Activated T-cell treated with anti-CD3 and anti-CD28 coated beads, Interleukin-2, amount 50 U/mL, for 1 hour (primary cell): Measurements from ENCODE around the gene TTLL6.
"Not testable (repeated sequence)": the region's sequence is repeated elsewhere in the genome, so short reads cannot be mapped to it uniquely, and the experiment has no call there.

ENCODE experiments used
- DNase-seq: peaks from one replicate; pipeline ENCODE4 v3.0.0-alpha.2; 2020

The TTLL6 gene

DNA sequence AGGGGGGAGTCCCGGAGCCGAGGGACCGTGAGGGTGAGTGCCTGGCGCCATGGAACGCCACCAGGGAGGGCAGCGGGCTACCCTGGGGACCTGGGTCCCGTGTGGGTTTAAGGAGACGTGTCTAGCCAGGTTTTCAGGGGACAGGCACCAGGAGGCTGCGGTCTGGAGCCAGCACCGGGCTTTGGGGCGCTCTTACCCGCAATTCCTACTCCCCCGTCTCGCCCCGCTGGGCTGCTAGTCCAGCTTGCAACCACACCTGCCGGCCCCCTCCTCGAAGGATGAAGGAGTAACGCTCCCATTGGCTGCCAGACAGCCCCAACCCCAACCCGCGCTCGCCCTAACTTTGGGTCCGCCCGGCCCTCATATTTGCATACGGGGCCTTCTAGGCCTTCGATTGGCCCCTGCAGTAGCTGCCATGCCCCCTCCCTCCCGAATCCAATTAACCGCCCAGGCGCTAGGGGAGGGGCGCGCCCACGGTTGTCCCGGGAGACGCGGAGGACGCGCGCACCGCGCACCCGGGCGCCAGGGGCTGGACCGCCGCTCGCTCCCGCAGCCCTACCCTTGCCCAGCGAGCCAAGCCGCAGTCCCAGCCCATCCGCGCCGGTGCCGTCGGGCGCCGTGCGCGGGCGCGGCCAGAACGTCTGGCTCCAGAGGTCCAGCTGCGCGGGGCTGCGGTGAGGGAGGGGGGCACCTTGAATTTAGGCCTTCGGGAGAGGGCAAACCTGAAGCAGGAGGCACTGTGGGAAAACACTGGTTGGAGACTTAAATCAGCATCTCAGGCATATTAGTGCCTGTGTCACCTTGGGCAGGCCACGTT lies at the start of gene TTLL6:
TSS of gene TTLL6 (minus strand) at position 456 of the 817 bp plus-strand sequence. CDS start at position 299, 157 bp downstream.
- peak; percentile 80 for DNase-seq

DNA sequence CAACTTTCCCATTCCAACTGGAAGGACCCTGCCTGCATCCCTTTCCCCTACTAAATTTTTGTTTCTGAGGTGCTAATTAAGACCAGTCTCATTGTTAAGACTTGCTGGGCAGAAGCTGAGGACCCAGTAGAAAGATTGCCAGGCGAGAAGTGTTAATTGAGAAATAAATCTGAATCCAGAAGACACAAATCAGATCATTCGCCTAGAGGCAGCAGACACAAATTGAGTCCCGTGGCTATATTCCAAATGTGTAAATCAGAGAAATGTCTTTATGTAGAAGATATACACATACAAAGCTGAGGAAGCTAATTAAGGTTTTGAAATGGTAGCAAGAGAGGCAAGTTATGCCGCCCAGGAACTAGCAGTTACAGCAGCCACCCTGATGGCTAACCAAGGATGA lies 43.4 kb upstream of the TTLL6 start:
- DNase-seq: no peak

DNA sequence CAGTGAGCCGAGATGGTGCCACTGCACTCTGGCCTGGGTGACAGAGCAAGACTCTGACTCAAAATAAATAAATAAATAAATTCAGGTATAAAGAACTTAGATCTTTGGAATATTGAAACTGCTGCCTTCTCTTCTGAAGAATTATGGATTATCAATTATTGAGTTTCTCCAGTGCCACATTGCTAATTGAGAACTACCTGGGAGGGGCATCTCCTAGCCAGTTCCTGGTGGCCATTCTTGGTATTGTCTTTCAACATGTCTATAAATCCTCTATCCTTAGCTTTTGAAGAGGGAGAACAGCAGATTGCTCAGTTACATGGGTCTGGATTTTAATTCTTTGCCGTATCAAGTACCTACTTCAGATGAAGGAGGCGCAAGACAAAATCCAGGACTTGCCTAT lies 43.0 kb upstream of the TTLL6 start:
- no peak for DNase-seq

DNA sequence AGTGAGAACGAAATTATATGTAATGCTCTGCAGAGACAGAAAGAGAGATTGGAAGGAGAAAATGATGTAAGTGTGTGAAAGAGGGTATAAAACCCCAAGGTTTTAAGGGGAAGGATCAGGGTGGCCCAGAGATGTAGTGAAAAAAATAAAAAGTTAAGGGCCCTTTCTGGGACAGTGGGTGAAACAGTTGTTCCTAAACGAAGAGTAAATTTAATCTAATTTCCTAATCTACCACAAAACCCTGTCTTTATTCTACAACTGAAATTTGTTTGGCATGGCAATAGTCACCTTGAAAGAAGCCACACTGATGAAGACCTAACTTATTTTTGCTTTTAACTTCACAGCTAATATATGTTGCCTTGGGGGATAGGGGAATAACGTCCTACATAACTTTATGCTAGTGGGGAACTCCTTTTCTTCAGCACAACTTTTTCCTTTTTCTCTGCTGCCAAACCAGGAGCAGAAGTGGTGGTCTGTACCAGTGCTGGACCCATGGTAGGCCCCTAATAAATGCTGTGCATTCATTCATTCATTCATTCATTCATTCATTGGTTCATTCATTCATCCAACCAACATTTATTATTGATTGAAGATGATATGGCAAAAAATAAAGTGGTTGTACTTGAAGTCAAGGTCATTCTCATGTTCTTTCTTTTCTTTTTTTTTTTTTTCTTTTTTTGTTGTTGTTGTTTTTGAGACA lies 39.2 kb upstream of the TTLL6 start:
- no peak for DNase-seq

DNA sequence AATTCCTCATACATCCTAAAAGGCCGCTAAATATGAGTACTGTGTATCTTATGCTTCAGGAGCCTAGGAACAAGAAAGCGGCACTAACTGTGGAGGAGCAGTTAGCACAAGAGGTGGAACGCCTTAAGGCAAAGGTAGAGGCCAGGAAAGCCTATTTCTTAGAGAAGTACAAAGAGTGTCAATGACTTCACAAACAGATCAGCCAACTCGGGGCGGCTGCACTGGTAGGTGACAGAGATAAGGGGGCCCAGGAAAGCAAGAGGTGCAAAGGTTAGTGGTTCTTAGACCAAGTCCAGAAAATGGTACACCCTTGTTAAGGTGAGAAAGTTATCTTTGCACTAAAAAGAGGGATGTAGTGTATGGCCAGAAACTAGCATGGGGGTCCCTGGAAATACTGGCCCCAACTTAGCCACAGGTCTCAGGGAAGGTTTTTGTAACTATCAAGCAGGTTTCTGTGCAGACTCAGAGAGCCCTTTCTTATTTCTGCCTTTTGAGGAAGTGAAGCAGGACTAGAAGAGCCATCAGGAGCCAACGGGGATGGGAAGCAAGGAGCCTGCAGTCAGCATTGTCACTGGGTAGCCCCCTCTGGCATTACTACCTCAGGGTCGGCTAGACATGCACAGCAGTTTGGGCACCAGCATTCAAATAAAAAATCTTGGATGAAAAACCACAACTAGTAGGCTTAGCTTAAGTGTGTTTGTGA lies 37.9 kb upstream of the TTLL6 start:
- no peak for DNase-seq

DNA sequence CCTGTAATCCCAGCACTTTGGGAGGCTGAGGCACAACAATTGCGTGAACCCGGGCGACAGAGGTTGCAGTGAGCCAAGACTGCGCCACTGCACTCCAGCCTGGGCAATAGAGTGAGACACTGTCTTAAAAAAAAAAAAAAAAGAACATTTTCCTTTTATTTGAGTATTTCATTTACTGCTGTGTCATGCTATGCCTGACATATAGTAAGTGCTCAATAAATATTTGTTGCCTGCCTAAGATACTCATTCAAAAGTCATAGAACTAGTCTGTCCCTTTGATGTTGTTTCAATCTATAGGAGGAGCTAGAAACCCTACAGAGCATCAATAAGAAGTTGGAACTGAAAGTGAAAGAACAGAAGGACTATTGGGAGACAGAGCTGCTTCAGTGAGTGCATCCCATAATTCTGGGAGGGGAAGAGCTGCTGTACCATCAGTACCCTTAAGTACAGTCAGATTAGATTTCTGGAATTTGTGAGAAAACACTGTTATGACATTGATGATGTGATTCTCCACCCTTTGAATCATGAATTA lies 33.8 kb upstream of the TTLL6 start:
- DNase-seq: no peak

DNA sequence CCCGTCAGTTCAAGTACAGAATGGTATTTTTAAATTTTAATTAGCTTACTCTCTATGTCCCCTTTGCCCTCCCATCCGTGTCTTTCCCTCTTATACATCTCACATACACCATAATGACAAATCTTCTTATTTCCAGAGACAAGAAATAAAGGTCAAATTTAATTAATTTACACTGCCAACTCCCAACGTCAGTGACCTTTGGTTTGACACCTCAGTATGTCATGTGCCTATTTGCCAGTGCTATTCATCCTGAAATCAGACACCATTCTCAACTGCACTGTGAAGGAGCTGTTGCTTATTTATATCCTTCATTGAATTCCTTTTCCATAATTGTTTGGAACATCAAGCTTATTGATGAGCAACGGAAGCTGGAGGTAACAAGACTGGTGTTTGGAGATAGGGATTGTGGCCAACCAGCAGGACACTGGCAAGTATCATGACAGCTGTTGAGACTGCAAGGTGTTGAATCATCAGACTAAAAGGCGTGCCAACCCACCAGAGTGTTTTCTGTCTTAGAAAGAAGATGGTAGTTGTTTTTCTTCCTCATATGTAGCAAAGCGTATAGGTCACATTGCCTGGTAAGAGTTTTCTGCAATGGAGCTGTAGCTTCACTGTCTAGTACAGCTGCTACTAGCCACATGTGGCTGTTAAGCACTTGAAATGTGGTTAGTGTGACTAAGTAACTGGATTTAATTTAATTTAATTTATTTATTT lies 26.3 kb upstream of the TTLL6 start:
- no peak for DNase-seq

DNA sequence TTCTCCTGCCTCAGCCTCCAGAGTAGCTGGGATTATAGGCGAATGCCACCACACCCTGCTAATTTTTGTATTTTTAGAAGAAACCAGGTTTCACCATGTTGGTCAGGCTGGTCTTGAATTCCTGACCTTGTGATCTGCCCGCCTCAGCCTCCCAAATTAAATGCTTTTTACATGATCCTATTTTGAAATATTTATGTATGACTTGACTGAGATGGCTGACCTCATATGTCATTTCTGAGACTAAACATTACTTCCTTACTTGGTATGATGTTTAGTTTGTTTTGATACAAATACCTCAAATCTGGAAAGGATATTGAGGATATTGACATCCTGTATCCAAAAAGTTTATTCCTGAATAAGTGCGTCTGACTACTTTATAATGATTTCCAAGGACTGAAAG lies 25.7 kb upstream of the TTLL6 start:
- DNase-seq: no peak

DNA sequence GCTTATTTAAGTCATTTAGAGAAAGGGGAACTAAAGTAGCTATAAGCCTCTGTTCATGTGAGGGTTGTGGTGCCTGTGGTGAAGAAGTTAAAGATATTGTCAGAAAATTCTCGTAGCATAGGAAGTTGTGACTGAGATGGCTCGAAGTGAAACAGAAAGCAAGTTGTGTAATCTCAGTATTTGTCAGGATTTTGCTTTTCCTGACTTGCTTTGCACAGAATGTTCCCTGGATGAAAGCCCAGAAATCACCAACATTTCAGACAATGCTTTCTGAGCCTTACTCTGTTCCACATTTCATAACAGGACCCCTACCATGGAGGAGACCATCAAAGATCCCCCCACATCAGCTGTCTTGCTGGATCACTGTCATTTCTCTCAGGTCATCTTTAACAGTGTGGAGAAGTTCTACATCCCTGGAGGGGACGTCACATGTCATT lies 24.4 kb upstream of the TTLL6 start:
- DNase-seq: no peak

DNA sequence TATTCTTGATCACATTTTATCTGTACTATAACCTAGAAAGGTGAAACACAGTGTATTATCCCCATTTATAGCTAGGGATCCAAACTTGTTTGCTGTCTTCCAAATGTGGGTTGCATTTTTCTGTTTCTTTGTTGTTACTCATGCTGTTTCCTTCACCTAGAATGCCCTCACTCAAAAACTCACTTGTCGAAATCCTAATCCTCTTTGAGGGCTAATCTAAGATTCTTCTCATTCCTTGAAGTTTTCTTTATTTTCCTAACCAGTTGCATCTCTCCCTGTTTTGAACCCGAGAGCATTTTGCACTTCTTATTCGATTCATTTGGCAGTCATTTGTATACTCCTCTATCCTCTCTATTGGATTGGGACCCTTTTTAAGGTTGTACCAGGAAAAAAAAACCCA lies 23.4 kb upstream of the TTLL6 start:
- DNase-seq: no peak

DNA sequence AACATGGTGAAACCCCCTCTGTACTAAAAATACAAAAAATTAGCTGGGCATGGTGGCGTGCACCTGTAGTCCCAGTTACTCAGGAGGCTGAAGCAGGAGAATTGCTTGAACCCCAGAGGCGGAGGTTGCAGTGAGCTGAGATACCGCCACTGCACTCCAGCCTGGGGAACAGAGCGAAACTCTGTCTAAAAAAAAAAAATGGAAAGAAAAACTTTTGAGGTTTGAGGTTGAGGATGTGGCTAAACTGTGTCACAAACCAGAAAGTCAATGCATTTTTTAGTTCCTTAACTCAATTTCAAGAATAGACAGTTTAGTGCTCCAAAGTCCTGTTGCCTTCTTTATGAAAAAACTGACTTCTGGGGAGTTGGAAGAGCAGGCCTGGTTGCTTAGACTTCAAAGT lies 20.4 kb upstream of the TTLL6 start:
- not testable (repeated sequence) for DNase-seq

DNA sequence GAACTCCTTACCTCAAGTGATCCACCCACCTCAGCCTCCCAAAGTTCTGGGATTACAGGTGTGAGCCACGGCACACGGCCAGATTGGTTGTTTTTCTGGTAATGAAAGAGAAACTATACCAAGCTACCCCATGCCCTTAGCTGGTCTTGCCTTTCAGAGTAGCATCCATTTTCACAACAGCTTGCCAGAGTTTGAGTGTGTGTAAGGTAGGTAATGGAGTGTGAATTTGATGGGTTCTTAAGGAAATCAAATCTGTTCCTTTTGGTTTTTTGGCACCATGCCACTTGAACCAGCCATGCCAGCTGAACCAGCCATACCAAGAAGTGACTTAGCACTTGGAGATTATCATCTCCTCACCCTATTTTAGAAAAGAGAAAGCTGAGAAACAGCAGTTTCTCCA lies 18.9 kb upstream of the TTLL6 start:
- DNase-seq: no peak

DNA sequence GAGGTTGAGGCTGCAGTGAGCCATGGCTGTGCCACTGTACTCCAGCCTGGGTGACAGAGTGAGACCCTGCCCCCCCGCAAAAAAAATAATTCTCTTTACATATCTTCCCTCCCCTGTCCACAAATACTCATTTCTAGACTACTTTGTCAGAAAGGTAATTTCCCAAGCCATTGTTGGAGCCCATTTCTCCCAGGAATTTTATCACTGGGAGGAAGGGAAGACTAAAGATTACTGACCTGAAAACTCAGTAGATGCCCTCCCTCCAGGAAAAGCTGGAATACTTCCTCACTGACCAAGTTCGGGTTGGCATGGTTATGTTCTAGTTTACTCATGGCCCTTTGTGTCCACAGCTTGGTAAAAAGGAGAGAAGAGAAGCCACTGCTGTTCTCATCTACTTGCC lies 17.9 kb upstream of the TTLL6 start:
- DNase-seq: no peak

DNA sequence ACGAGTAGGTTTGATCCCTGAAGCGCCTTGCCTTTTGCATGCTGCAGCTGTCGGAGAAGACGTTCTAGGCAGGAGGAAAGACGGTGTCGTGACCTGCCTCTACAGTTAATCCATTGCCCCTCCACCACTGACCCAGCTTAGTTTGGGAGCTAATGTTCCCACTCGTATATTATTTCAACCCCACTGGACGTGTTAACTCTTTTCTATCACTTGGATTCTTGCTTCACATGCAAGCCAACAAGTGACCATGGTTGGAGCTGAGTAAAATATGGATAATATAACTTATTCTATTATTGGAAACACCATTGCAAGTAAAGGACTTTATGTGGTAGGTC lies 14.5 kb upstream of the TTLL6 start:
- no peak for DNase-seq

DNA sequence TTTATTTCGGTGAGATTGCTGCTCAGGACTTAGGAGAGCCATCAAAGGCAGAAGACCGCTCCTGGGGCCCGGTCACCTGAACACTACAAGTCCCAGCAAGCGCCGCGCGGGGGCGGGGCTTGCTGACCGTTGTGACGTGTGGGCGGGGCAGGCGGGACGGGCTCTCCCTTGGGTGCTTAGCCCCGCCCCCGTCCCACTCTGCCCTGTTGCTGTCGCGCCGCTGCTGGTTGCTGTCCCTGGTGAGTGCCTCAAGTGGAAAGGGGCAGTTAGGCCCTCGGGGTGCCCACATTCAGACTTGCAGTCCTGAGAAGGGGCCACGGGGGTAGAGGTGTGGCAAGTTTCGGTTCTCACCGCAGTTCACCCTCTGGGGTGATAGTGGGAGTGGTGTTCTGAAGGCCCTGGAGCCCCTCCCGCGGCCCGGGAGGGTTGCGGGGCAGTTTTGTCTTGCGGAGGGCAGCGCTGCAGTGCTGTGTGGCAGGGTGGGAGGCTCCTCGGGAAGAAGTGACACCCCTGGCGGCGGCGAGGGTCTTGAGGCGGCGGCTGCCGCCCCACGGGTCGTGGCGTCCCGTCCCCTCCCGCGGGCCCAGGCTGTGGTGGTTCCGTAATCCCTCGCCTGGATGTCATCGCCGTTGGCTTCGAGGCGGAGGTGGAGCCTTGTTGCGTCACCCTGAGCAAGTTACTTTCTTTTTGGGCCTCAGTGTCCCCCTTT lies 14.0 kb upstream of the TTLL6 start, which contains the start of gene CALCOCO2:
TSS of gene CALCOCO2 (plus strand) at position 196 of the 709 bp plus-strand sequence. CDS start 10,673 bp downstream, outside the sequence.
- DNase-seq: peak; percentile 85

DNA sequence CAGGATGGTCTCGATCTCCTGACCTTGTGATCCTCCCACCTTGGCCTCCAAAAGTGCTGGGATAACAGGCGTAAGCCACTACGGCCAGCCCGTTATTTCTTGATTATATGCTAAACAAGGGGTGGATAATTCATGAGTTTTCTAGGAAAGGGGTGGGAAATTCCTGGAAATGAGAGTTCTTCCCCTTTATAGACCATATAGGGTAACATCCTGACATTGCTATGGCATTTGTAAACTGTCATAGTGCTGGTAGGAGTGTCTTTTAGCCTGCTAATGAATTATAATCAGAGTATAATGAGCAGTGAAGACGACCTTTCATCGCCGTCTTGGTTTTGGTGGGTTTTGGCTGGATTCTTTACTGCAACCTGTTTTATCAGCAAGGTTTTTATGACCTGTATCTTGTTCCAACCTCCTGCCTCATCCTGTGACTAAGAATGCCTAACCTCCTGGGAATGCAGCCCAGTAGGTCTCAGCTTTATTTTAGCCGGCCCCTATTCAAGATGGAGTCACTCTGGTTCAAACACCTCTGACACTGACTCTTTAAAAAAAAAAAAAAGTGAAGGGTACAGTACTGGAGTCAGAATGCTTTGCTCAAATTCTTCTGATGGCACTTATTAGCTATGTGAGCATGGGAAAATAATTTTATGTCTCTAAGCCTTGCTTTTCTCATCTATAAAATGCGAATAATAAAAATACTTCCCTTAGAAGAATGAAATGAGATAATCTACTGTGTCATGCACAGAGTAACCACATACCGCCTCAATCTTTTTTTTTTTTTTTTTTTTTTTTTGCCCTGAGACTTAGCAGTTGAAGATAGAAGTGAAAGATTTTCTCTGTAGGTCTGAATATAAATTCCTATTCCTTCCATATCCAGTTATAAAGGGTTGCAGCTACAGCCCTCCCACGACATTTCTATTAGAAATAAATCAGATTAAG lies 8.7 kb upstream of the TTLL6 start:
- DNase-seq: no peak

DNA sequence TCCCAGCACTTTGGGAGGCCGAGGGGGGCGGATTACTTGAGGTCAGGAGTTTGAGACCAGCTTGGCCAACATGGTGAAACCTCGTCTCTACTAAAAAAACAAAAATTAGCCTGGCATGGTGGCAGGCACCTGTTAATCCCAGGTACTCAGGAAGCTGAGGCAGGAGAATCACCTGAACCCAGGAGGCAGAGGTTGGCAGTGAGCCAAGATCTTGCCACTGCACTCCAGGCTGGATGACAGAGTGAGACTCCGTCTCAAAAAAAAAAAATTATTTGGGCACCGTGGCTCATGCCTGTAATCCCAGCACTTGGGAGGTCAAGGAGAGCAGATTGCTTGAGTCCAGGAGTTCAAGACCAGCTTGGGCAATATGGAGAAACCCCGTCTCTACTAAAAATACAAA lies 3.9 kb upstream of the TTLL6 start:
- DNase-seq: not testable (repeated sequence)

DNA sequence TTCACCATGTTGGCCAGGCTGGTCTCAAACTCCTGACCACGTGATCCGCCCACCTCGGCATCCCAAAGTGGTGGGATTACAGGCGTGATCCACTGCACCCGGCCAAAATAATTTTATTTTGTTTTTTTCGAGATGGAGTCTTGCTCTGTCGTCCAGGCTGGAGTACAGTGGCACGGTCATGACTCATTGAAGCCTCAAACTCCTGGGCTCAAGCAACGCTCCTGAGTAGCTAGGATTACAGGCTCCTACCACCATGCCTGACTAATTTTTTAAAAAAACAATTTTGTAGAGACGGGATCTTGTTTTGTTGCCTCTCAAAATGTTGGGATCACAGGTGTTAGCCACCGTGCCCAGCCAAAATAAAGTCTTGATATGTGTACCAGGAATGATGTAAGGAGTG lies 2.4 kb upstream of the TTLL6 start:
- DNase-seq: no peak

DNA sequence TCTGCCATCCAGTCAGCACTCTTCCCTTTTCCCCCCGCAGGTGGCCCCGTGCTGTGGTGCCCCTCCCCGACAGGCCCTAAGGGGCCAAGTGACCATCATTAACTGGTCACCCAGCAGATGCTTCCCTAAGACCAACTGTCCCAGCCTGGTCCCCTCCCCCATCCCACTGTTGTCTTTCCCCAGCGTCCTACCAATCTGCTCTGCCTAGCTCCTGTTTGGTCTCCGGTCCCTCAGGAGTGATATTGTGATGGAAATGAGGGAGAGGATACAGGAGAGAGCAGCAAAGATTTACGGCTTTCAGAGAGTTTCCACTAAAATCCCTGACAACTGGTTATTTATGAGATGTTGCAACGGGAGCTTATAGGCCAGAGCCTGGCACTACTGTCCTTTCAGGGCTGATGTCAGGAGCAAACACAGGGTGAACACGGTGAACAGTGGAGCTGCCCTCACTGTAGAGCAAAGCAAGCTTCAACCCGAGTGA lies 1.4 kb upstream of the TTLL6 start:
- no peak for DNase-seq

DNA sequence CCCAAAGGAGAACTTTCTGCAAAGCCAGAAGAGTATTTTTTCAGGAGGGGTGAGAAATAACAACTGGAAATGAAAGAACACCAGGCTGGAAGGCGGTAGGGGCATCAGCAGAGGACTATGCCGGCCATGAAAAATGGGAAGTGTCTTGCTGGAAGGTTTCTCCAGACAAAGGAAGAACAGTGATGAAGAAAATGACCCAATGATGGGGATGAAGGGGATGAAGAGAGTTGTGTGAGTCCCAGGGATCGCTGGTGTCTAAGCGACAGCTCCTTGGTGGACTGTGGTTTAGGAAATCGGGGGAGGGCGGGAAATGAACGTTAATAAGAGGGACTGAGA lies 623 bp downstream of the TTLL6 start:
- DNase-seq: no peak

DNA sequence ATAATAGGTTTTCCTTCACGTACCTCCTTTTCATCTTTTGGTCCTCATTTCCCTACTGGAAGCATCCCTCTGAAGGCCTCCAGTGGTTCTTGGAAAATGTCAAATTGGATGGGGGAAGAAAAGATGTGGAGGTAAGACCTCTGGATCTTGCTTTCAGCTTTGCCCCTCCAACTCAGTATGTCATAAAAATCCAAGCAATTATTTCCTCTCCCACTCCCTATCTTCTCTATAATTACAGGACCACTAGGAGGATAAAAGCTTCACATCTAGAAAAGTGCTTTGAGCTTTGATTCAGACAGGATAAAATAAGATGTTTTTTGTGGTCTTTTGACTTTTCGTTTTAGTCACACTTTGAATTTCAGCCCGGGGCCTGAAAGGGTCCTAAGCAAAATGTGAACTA lies 1.7 kb downstream of the TTLL6 start:
- DNase-seq: no peak
